Hepatocyte (in vitro differentiated cells): ENCODE data around the gene ATXN7L1.

Experiments
- EZH2 ChIP-seq: fragments of 200-600 bp; sonication (generic); IDR thresholded peaks from 2 replicates; pipeline ENCODE4 v1.6.1; 2016; ENCODE audit warnings: antibody characterized with exemption, mild to moderate bottlenecking, borderline replicate concordance
- TF ChIP-seq, protein P1 (sequence below): fragments of 200-600 bp; sonication (generic); IDR thresholded peaks from 2 replicates; pipeline ENCODE4 v1.5.1; 2016; ENCODE audit warnings: antibody characterized with exemption, mild to moderate bottlenecking; ENCODE audit not compliant: poor library complexity

DNA sequence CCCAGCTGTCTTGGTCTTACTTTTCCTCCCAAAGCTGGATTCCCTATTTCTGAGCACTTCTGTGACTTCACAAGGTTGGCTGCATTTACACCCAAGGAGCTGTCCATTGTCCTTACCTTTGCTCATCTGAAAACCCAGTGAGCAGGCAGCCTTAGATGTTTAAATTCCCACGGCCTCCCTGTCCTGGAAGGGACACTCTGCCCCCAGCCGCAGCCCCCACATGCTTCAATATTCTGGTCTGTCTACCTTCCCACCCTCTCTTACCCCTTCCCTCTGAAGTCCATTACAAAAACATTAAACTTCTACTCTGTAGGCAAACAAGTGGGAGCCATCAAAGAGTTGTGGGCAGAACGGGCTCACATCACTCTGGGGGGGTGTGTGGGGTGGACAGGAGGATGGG is 221.3 kb downstream of the ATXN7L1 start:
- TF ChIP-seq, protein P1, sequence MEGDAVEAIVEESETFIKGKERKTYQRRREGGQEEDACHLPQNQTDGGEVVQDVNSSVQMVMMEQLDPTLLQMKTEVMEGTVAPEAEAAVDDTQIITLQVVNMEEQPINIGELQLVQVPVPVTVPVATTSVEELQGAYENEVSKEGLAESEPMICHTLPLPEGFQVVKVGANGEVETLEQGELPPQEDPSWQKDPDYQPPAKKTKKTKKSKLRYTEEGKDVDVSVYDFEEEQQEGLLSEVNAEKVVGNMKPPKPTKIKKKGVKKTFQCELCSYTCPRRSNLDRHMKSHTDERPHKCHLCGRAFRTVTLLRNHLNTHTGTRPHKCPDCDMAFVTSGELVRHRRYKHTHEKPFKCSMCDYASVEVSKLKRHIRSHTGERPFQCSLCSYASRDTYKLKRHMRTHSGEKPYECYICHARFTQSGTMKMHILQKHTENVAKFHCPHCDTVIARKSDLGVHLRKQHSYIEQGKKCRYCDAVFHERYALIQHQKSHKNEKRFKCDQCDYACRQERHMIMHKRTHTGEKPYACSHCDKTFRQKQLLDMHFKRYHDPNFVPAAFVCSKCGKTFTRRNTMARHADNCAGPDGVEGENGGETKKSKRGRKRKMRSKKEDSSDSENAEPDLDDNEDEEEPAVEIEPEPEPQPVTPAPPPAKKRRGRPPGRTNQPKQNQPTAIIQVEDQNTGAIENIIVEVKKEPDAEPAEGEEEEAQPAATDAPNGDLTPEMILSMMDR, result no peak
- no peak for TF ChIP-seq EZH2
